Progenitor cell of endocrine pancreas (in vitro differentiated cells): ENCODE measurements around the gene FYN. TPM values are rescaled to one million over a fixed set of nuclear protein-coding genes. Genes with fewer than 3 reads are reported as not detected.

Experiments used
- DNase-seq: peaks from one replicate; pipeline ENCODE4 v3.0.0; 2021; ENCODE audit warnings: low spot score; ENCODE audit not compliant: unreplicated experiment
- H3K27ac Mint-ChIP-seq: 2 replicates; pipeline ENCODE4 v1.8.0; 2021; ENCODE audit warnings: mild to moderate bottlenecking, moderate library complexity, mixed read lengths
- H3K27me3 Mint-ChIP-seq: 2 replicates; pipeline ENCODE4 v1.8.0; 2021; ENCODE audit warnings: mixed read lengths
- H3K36me3 Mint-ChIP-seq: 2 replicates; pipeline ENCODE4 v1.8.0; 2022; ENCODE audit warnings: mixed read lengths; ENCODE audit not compliant: insufficient read depth
- H3K4me1 Mint-ChIP-seq: 2 replicates; pipeline ENCODE4 v1.8.0; 2021; ENCODE audit warnings: low read depth, mixed read lengths
- H3K4me3 Mint-ChIP-seq: 2 replicates; pipeline ENCODE4 v1.8.0; 2021; ENCODE audit warnings: low read depth, mild to moderate bottlenecking, moderate library complexity, mixed read lengths
- H3K9me3 Mint-ChIP-seq: 2 replicates; pipeline ENCODE4 v1.8.0; 2021; ENCODE audit warnings: low read depth, mixed read lengths
- CTCF ChIP-seq: fragments of 200-600 bp; sonication (generic); IDR thresholded peaks from one replicate; pipeline ENCODE4 v1.5.0; 2021; ENCODE audit warnings: antibody characterized with exemption, mild to moderate bottlenecking; ENCODE audit not compliant: unreplicated experiment
- total RNA-seq: library from RNA; stranded (reverse); gene quantifications from 2 replicates; pipeline ENCODE4 v1.2.1, GENCODE V29; 2021

The FYN gene
- total RNA-seq, 1 donor from 2014 or later, result 169 TPM

GRCh38 chr6:111842891-111843290 lies 30.4 kb downstream of the FYN start:
- TF ChIP-seq CTCF, result no peak
- no peaks in the 10 kb centered on the region for H3K27me3 Mint-ChIP-seq
- H3K27ac Mint-ChIP-seq, result no peak overlapping the region
- peaks cover 26% of the 10 kb centered on the region for H3K4me1 Mint-ChIP-seq
- no peaks in the 10 kb centered on the region for H3K9me3 Mint-ChIP-seq
- no peak overlapping the region for H3K4me3 Mint-ChIP-seq
- H3K36me3 Mint-ChIP-seq, result peaks cover 5% of the 10 kb centered on the region
- DNase-seq, result no peak

DNA sequence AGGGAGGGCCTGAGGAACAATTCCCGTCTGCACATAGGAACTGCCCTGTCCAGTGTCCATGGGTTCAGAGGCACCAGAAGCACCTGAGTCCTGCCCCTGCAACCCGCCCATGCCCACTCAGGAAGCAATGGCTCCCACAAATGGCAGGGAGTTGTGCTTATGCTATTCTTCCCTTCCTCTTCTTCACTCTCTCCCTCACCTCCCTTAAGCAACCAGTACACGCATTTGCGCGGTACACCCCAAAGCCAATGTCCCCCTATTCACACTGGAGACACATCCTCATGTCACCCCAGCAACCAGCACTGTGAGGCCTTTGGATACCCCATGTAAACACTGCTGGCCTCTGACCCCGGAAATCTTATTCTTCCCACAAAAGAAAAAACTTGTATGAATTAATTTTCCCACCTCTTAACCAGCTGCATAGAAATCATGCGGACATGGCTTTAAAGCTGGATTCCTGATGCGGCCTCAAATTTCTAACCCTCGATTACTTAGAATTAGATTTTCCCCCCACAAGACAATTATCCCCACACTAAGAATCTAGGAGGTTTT lies 30.9 kb downstream of the FYN start:
- Mint-ChIP-seq H3K27ac (no peak overlapping the region), H3K4me1 (peaks cover 31% of the 10 kb centered on the region), H3K4me3 (no peak overlapping the region), H3K9me3 (no peaks in the 10 kb centered on the region), H3K36me3 (peaks cover 10% of the 10 kb centered on the region), H3K27me3 (no peaks in the 10 kb centered on the region)
- TF ChIP-seq CTCF, result no peak
- no peak for DNase-seq

DNA sequence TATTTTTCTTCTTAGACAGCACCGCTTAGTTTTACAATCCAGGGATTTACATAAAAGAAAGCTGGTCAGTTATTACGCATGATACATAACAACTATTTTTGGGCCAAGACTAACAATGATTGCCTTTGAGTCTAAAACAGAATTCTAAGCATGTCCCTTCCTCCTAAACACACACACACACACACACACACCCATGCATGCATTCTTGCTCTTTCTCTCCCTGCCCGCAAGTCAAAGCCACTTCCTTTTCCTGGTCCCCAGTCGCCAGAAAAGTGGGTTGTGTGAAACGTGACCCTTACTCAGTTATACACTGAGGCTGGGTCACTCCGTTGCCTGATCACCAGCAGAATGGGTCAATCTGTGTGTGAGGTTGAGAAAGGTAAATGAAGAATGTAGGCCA lies 31.4 kb downstream of the FYN start:
- TF ChIP-seq CTCF, result no peak
- Mint-ChIP-seq H3K4me3 (no peak overlapping the region), H3K9me3 (no peaks in the 10 kb centered on the region), H3K27me3 (no peaks in the 10 kb centered on the region), H3K36me3 (peaks cover 10% of the 10 kb centered on the region), H3K4me1 (peaks cover 31% of the 10 kb centered on the region), H3K27ac (no peak overlapping the region)
- no peak for DNase-seq

GRCh38 chr6:111840803-111841202 lies 32.4 kb downstream of the FYN start:
- H3K27me3 Mint-ChIP-seq, result no peaks in the 10 kb centered on the region
- peak overlapping the region; percentile 10 for H3K27ac Mint-ChIP-seq
- peaks cover 25% of the 10 kb centered on the region for H3K4me1 Mint-ChIP-seq
- TF ChIP-seq CTCF, result no peak
- peaks cover 12% of the 10 kb centered on the region for H3K36me3 Mint-ChIP-seq
- no peak for DNase-seq
- H3K9me3 Mint-ChIP-seq, result no peaks in the 10 kb centered on the region
- no peak overlapping the region for H3K4me3 Mint-ChIP-seq

DNA sequence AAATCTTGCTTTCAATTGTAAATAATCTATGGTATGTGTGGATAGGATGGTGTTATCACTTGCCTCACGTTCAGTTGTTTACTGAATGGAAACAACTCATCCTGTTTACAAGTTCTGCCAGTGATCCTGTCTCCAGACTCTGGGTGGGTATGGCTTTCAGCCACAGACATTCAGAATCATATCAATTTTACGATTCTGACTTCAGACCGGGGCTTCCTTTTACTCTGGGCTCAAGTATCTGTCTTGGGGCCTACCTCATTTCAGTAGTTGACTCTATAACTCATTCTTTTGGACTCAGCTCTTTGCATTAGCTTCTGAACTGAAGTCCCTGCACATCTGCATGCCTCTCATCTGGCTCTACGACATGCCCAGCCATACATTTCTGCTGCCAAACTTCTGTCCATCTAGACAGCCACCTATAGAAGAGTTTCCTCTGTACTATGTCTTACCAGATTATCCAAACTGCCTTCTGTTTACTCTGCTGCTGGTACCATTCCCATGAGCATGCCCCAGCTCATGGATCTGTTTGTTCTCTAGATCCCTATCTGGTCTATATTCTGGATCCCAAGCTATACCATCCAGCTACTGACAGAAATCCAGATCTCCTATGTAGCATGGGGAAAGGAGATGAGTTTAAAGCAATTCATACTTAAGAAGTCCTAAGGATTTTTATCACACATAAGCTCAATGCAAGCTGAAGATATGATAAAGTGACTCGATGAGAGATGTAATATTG lies 34.3 kb downstream of the FYN start:
- peaks cover 22% of the 10 kb centered on the region for H3K36me3 Mint-ChIP-seq
- H3K27ac Mint-ChIP-seq, result no peak overlapping the region
- H3K4me3 Mint-ChIP-seq, result no peak overlapping the region
- H3K9me3 Mint-ChIP-seq, result no peaks in the 10 kb centered on the region
- TF ChIP-seq CTCF, result no peak
- no peak for DNase-seq
- no peaks in the 10 kb centered on the region for H3K27me3 Mint-ChIP-seq
- H3K4me1 Mint-ChIP-seq, result peaks cover 20% of the 10 kb centered on the region
